Mesothelial cell of epicardium (in vitro differentiated cells): Measurements from ENCODE around the gene KRT77. TPM values are rescaled to one million over a fixed set of nuclear protein-coding genes. Genes with fewer than 3 reads are reported as not detected.
"Not testable (repeated sequence)": the region's sequence is repeated elsewhere in the genome, so short reads cannot be mapped to it uniquely, and the experiment has no call there.

ENCODE experiments used
- DNase-seq, 2 experiments: peaks; one replicate each; pipeline ENCODE4 v3.0.0; 2021; ENCODE audit warnings: low spot score in 2 of 2; ENCODE audit not compliant: unreplicated experiment in 2 of 2
- H3K27ac Mint-ChIP-seq: 2 replicates; pipeline ENCODE4 v1.8.0; 2021; ENCODE audit warnings: mixed read lengths
- H3K27me3 Mint-ChIP-seq: 2 replicates; pipeline ENCODE4 v1.8.0; 2021; ENCODE audit warnings: low read depth, mixed read lengths
- H3K36me3 Mint-ChIP-seq: 2 replicates; pipeline ENCODE4 v1.8.0; 2021; ENCODE audit warnings: mixed read lengths
- H3K4me1 Mint-ChIP-seq: 2 replicates; pipeline ENCODE4 v1.8.0; 2021; ENCODE audit warnings: mixed read lengths
- H3K4me3 Mint-ChIP-seq: 2 replicates; pipeline ENCODE4 v1.8.0; 2021; ENCODE audit warnings: mild to moderate bottlenecking, moderate library complexity, mixed read lengths
- H3K9me3 Mint-ChIP-seq: 2 replicates; pipeline ENCODE4 v1.8.0; 2021; ENCODE audit warnings: mixed read lengths
- total RNA-seq: library from RNA; stranded (reverse); gene quantifications from 3 replicates; pipeline ENCODE4 v1.2.1, GENCODE V29; 2021
- TF ChIP-seq, protein P1 (sequence below): fragments of 200-600 bp; sonication (generic); IDR thresholded peaks from one replicate; pipeline ENCODE4 v1.5.0; 2021; ENCODE audit warnings: antibody characterized with exemption; ENCODE audit not compliant: unreplicated experiment

KRT77 gene
- total RNA-seq, 1 donor from 2014 or later, result not detected

DNA sequence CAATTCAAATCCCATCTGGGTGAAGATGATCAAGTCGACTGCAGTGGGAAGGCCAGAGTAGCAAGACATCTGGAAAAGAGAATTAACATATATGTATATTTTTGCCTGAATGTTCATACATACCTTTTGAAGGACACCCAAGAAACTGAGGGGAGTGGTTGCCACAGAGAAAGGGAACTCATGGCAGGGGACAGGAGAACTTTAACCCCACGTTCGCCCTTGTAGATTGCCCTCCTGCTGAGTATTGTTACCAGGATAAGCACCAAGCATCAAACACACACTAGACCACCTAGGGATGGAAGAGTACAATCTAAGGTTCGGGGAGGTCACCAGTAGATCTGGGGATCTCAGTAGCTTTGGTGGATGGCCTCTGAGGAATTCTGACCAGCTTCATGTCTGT, 32.8 kb downstream of the KRT77 start:
- Mint-ChIP-seq H3K9me3 (no peaks in the 10 kb centered on the region), H3K36me3 (no peaks in the 10 kb centered on the region)

DNA sequence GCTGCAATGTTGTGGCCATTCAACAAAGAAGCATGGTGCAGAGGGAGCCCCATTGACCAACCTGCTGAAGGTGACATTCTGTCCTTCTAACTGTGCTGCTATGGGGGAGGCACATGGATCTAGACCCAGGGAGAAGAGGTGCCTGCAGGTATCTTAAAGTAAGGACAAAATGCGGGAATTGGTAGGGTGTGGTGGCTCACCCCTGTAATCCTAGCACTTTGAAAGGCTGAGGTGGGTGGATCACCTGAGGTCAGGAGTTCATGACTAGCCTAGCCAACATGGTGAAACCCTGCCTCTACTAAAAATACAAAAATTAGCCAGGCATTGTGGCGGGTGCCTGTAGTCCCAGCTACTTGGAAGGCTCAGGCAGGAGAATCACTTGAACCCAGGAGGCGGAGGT, 33.4 kb downstream of the KRT77 start:
- H3K27ac Mint-ChIP-seq, H3K4me1 Mint-ChIP-seq, H3K9me3 Mint-ChIP-seq, H3K36me3 Mint-ChIP-seq, H3K4me3 Mint-ChIP-seq, DNase-seq: not testable (repeated sequence)
- peaks cover 44% of the 10 kb centered on the region for H3K27me3 Mint-ChIP-seq

More for the DNA sequence above, 32.8 kb downstream of the KRT77 start:
- no peak overlapping the region for H3K4me3 Mint-ChIP-seq
- peaks cover 5% of the 10 kb centered on the region for H3K4me1 Mint-ChIP-seq
- DNase-seq, result no peak
- no peak overlapping the region for H3K27ac Mint-ChIP-seq
- H3K27me3 Mint-ChIP-seq, result peaks cover 40% of the 10 kb centered on the region
- TF ChIP-seq, protein P1, sequence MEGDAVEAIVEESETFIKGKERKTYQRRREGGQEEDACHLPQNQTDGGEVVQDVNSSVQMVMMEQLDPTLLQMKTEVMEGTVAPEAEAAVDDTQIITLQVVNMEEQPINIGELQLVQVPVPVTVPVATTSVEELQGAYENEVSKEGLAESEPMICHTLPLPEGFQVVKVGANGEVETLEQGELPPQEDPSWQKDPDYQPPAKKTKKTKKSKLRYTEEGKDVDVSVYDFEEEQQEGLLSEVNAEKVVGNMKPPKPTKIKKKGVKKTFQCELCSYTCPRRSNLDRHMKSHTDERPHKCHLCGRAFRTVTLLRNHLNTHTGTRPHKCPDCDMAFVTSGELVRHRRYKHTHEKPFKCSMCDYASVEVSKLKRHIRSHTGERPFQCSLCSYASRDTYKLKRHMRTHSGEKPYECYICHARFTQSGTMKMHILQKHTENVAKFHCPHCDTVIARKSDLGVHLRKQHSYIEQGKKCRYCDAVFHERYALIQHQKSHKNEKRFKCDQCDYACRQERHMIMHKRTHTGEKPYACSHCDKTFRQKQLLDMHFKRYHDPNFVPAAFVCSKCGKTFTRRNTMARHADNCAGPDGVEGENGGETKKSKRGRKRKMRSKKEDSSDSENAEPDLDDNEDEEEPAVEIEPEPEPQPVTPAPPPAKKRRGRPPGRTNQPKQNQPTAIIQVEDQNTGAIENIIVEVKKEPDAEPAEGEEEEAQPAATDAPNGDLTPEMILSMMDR, result no peak

DNA sequence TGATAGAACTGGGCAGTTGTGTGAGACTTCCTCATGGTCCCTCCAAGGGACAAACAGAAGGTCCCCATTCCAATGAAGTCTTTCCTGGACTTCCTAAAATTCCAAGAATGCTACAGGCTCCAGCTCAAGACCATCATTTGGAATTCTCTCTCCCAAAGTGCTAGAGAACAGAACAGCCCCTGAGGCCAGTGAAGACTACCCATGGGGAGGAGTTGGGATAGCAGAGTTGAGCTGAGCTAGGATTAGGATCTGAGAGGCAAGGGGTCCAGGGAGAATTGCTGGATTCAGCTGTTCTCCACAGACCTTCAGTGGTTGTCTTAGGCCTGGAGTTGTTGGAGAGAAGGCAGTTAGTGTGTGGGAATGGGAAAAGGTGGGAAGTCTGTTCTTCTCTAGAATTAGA, 33.9 kb downstream of the KRT77 start:
- no peak for DNase-seq
- TF ChIP-seq, protein P1, result no peak
- H3K9me3 Mint-ChIP-seq, result no peaks in the 10 kb centered on the region
- H3K4me3 Mint-ChIP-seq, result no peak overlapping the region
- H3K27ac Mint-ChIP-seq, result no peak overlapping the region
- peaks cover 49% of the 10 kb centered on the region for H3K27me3 Mint-ChIP-seq
- H3K36me3 Mint-ChIP-seq, result no peaks in the 10 kb centered on the region
- peaks cover 4% of the 10 kb centered on the region for H3K4me1 Mint-ChIP-seq

DNA sequence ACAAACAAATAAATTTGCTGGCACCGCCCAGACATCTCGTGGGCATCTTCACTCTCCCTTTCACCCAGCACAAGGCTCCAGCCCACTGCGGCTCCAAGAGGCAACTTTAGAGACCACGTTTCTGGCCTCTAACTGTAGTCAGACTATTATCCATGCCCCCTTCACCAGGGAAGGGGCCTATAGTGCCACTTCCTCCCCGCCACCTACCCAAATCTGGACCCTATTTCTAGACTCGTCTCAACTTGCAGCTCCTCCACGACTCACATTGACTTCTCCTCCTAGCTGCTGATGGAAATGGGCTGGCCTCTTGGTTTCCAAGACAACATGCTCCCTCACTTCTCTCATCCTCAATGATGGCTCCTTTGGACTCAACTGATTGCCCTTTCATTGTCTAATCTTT, 35.4 kb downstream of the KRT77 start:
- Mint-ChIP-seq H3K4me1 (no peaks in the 10 kb centered on the region), H3K9me3 (no peaks in the 10 kb centered on the region), H3K4me3 (no peak overlapping the region), H3K27ac (no peak overlapping the region), H3K36me3 (no peaks in the 10 kb centered on the region), H3K27me3 (peaks cover 62% of the 10 kb centered on the region)
- TF ChIP-seq, protein P1, result no peak
- no peak for DNase-seq

DNA sequence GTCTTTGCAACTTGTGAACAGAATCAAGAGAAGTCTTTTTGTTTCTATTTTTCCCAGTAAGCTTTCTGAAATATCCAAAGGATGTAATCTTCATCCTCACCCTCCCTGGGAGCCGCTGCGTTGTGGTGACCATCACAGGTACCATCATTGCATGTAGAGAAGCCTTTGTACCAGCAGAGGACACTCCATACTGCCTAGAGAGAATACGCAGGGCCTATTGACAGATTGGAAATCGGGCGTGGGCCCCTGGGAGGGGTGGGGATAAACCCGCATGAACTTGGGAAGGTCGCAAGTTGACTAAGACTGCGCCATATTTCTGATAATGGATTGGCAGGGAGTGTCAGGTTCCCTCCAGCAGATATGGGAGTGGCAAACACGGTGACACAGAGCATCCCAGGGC, 35.8 kb downstream of the KRT77 start:
- H3K27ac Mint-ChIP-seq, result no peak overlapping the region
- no peaks in the 10 kb centered on the region for H3K36me3 Mint-ChIP-seq
- no peaks in the 10 kb centered on the region for H3K9me3 Mint-ChIP-seq
- peaks cover 66% of the 10 kb centered on the region for H3K27me3 Mint-ChIP-seq
- no peaks in the 10 kb centered on the region for H3K4me1 Mint-ChIP-seq
- H3K4me3 Mint-ChIP-seq, result no peak overlapping the region
- TF ChIP-seq, protein P1, result no peak
- DNase-seq, result no peak

DNA sequence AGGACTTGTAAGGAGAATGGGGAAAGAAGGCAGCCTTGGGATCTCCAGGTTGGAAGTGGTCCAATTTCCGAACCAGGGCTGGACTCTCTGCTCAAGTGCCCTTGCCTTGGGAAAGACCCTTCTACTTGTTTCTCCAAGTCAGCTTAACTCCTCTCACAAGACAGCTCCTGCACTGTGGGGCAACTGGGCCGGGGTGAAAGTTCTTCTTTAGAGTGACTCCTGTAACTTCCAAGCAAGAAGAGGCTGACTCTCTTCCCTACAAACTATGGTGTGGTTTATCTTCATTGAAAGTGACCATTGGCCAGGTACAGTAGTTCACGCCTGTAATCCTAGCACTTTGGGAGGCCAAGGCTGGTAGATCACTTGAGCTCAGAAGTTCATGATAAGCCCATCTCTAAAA, 36.9 kb downstream of the KRT77 start:
- TF ChIP-seq, protein P1, result no peak
- no peak overlapping the region for H3K4me3 Mint-ChIP-seq
- no peaks in the 10 kb centered on the region for H3K4me1 Mint-ChIP-seq
- H3K9me3 Mint-ChIP-seq, result no peaks in the 10 kb centered on the region
- no peak for DNase-seq
- H3K36me3 Mint-ChIP-seq, result no peaks in the 10 kb centered on the region
- H3K27ac Mint-ChIP-seq, result no peak overlapping the region
- H3K27me3 Mint-ChIP-seq, result peaks cover 70% of the 10 kb centered on the region
